Prostate gland (tissue), 2 donors: ENCODE results near the gene DRG1.

ENCODE experiments used
- POLR2A ChIP-seq: fragments of 450-650 bp; IDR thresholded peaks from one replicate; pipeline ENCODE4 v1.6.1; 2016; ENCODE audit warnings: antibody characterized with exemption, mild to moderate bottlenecking
- TF ChIP-seq, protein P1 (sequence below), 4 experiments: fragments of 200-600 bp in 2 of 4; fragments of 450-650 bp in 2 of 4; sonication (generic) in 2 of 4; IDR thresholded peaks; 1 replicate in 3 of 4; 2 replicates in 1 of 4; pipeline ENCODE4 v1.5.1; 2016 to 2019; ENCODE audit warnings: antibody characterized with exemption in 4 of 4, mild to moderate bottlenecking in 2 of 4, moderate library complexity in 2 of 4

DNA sequence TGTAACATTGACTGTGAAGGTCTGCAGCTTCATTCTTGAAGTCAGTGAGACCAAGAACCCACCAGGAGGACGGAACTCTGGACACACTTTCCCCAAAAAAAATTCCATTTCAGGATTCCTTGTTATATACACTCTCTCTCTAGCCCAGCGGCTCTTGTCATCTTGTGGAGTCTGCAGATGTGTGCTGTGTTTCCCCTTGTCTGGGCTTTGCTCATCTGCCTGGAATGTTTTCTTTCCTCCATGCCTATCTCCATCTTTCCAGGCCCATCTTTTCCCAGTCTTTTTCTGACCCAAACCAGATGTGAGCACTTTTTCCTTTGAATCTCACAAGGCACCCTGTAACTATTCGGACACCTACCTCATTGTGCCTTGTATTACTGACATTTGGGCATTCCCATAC lies 5.1 kb upstream of the DRG1 start:
- TF ChIP-seq, protein P1, sequence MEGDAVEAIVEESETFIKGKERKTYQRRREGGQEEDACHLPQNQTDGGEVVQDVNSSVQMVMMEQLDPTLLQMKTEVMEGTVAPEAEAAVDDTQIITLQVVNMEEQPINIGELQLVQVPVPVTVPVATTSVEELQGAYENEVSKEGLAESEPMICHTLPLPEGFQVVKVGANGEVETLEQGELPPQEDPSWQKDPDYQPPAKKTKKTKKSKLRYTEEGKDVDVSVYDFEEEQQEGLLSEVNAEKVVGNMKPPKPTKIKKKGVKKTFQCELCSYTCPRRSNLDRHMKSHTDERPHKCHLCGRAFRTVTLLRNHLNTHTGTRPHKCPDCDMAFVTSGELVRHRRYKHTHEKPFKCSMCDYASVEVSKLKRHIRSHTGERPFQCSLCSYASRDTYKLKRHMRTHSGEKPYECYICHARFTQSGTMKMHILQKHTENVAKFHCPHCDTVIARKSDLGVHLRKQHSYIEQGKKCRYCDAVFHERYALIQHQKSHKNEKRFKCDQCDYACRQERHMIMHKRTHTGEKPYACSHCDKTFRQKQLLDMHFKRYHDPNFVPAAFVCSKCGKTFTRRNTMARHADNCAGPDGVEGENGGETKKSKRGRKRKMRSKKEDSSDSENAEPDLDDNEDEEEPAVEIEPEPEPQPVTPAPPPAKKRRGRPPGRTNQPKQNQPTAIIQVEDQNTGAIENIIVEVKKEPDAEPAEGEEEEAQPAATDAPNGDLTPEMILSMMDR (IDR thresholded peaks at IDR 0.05), result no peak
- no peak for TF ChIP-seq POLR2A
